NCI-H1048 (cell line): ENCODE data around the gene NPTX1.

Experiments
- DNase-seq: peaks from one replicate; lab custom pipeline; 2025; lab: John Stamatoyannopoulos, UW

NPTX1 gene

DNA sequence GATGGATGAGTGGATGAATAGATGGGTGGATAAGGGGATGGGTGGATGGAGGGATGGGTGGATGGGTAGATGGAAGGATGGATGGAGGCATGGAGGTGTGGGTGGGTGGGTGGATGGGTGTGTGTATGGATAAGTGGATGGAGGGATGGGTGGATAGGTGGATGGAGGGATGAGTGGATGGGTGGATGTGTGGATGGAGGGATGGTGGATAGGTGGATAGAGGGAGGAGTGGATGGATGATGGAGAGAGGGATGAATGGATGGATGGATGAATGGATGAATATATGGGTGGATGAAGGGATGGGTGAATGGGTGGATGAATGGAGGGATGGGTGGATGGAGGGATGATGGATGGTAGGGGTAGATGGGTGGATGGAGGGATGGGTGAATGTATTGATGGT, 27.5 kb upstream of the NPTX1 start:
- no peak for DNase-seq

DNA sequence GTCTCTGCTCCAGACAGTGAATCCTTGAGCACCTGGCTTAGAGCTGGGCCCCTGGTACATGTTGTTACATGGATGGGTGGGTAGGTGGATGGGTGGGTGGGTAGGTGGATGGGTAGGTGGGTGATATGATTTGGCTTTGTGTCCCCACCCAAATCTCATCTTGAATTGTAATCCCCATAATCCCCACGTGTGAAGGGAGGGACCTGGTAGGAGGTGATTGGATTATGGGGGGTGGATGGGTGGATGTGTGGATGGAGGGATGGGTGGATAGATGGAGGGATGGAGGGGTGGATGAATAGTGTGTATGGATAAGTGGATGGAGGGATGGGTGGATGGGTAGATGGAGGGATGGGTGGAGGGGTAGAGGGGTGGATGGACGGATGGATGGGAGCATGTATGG, 26.6 kb upstream of the NPTX1 start:
- DNase-seq, result no peak

- DNase-seq, result no peak
Measured at GRCh38 chr17:80502578-80502877, 26.1 kb upstream of the NPTX1 start.

GRCh38 chr17:80501741-80502577, 25.6 kb upstream of the NPTX1 start:
- DNase-seq, result no peak

- no peak for DNase-seq
Measured at GRCh38 chr17:80499961-80500665, 23.7 kb upstream of the NPTX1 start.

GRCh38 chr17:80499560-80499959, 23.2 kb upstream of the NPTX1 start:
- no peak for DNase-seq

DNA sequence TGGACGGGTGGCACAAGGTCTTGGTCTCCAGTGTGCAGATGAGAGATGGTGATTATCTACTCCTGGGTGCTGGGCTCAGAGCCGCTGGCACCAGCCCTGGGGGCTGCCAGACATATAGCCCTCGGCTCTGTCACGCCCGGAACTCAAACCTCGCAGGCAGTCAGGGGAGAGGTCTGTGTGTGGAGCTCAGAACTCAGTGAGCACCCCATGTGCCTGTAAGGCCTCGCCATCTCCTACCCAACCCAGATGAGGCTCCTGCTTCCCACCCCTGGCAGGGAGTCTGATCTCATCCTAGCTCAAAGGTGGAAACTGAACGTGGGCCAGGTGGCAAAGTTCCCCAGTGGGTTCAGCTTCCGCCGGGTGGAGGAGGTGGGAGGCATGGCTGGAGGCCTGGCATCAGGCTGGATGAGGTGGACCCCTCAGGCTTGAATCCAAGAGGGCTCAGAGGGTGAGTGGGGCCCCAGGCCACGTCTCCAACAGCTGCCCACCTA, 22.6 kb upstream of the NPTX1 start:
- DNase-seq, result no peak

DNA sequence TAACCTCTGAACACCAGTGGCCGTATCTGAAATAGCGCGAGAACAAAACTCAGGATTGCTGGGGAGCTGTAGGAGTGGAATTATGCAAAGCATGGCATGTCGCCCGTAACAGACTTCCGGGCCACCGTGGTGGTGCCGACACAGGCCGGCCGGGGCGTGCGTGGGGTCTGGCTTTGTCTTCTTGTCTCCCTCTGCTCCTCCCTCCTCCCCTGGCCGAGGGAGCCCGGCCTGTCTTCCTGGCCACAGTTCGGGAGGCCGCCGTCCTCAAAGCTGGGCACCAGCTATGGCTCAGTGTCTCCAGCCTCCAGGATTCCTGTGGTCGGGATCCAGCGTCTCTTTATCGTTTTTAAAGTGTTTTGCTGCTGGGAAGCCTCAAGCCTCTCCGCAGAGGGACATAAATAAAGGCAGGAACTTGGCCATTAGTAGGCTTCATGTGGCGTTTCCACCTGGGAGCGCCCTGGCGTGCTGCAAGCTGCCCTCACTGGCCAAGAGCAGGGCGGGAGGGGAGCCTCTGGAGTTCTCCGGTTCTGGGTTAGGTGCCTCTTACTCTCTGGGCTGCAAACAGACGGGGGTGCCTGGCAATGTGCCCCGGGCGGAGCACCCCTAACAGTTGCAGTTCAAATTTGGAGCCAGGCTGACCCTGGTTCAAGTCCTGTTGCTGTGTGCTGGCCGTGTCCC, 22.0 kb upstream of the NPTX1 start:
- no peak for DNase-seq

DNA sequence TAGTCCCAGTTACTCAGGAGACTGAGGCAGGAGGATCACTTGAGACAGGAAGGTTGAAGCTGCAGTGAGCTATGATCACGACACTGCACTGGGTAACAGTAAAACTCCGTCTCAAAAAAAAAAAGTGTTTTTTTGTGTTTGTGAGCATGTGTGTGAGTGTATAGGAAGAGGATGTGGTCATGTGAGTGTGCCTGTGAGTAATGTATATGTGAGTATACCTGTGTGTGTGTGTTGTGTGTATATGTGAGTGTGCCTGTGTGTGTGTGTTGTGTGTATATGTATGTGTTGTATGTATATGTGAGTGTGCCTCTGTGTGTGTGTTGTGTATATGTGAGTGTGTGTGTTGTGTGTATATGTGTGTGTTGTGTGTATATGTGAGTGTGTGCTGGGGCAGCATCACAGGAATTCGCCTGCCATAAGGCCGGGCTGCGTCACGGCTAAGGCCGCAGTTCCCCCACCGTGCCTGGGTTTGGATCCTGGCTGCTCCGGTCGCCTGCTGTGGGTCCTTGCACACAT, 21.4 kb upstream of the NPTX1 start:
- no peak for DNase-seq

DNA sequence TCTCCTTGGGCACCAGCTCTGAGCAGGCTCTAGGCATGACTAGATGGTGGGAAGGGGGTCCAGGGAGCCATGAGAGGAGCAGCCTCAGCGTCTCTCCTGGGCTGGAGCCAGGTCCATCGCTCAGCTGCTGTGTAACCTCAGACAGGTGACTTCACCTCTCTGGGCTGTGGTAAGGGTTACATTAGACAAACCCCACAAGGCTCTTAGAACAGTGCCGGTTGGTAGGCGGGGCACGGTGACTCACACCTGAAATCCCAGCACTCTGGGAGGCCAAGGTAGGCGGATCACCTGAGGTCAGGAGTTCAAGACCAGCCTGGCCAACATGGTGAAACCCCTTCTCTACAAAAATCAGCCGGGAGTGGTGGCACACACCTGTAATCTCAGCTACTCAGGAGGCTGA, 18.1 kb upstream of the NPTX1 start:
- DNase-seq, result no peak

- no peak for DNase-seq
Measured at GRCh38 chr17:80492343-80493136, 16.1 kb upstream of the NPTX1 start.

- DNase-seq, result no peak
Measured at GRCh38 chr17:80491478-80492342, 15.3 kb upstream of the NPTX1 start.

DNA sequence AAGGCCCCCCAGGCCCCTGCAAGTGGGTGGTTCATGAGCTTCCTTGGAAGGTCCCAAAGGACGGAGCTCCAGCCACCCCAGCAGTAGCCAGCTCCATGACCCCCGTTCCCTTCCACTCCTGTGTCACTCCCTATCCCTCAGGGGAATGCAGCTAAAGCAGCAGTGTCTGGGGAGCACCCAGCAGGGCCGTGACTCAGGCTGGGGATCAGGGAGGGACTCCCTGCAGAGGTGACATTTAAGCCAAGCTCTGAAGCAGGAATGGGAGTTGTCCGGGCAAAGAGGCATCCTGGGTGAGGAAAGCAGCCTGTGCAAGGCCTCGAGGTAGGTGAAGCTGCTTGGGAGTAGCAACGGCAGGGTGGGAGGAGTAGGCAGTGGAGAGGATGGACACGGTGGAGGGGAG, 11.1 kb upstream of the NPTX1 start:
- no peak for DNase-seq

- DNase-seq, result no peak
Measured at GRCh38 chr17:80486692-80487091, 10.3 kb upstream of the NPTX1 start.

DNA sequence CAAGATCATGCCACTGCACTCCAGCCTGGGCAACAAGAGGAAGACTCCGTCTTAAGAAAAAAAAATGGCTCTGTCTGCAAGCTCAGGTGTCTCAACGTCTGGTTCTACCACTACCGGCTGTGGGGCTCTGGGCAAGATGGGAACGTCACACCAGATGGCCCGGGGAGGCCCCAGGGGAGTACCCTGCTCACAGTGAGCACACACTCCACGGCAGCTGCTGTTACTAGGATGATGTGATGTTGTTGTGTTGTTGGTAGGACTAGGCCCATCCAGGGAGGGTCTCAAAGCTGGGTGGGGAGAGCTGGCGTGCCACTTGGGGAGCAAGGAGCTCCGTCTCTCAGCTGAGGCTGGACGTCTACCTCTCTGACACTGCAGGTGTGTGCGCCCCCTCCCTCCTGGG, 9.4 kb upstream of the NPTX1 start:
- no peak for DNase-seq

DNA sequence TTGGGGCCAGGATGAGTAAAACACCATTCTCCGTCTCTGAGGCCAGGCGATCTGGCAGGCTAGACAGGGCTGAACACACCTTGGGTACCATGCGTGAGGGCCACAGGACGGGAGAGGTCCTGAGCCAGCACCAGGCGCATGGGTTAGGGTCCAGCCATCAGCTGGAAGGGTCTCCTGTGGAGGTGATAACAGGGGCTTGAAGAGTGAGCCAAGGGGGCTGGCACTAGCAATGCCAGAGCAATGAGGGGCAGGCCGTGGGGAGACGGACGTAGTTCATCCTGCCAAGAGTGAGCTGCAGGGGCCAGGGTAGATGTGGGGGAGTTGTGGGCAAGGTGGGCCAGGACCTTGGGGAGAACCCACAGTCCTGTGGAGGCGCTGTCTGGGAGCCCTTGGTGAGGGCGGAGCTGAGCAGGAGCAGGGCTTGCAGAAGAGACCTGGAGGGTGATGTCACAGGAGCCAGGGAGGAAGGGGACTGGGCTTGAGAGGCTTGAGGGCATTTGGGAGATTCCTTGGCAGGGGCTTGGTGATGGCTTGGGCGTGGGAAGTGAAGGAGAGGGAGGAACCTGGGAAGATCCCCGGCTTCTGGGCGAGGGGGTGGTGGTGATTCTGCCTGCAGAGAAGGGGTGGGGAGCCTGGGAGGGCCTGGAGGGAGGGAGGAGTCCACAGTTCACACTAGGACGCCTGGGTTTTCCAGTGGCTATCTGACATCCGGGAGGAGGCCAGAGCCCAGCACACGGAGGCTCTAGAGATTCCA, 6.3 kb upstream of the NPTX1 start:
- no peak for DNase-seq

DNA sequence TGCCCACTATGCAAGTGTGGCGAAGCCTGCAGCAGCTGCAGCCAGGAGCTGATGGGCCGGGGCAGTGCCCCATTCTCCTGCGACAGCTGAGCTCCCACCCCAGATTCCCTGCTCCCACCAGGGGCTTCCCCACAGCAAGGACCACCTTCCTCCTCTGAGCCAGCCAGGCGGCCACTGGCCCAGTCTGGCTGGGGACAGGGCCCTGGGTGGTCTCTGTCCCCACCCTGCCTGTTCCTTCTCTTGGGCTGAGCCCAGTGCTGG, 5.6 kb upstream of the NPTX1 start:
- no peak for DNase-seq

DNA sequence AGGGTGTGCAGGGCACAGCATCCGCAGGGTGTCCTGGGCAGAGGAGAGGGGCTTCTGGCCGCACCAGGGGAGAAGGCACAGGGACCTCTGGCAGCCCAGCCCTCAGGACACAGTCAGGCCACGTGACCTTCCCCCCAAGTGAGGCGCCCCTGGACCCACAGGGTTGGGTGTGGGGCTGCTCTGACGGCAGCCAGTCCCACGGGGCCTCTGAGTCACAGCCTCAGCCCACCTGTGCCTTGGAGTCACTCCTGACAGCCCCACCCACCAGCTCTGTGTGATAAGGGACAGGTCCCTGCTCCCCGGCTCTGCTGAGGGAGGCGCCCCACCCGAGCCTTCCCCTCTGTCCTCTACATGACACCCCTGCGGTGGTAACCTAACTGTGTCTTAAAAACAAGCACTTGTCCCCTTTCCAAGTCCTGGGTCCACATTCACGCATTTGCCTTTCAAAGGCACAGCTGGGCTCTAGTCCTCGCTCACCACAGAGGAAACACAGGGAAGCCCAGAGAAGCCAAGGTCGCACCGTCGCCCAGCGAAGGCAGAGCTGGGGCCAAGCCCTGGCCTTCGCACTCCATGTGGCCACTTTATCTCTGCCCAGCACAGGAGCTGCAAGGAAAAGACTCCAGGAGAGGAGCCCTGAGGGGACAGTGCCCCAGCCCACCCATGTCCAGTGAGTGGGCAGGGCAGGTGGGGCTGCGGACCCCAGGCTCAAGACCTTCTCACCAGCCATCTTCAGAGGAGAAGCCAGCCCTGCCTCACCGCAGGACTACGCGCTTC, 5.1 kb upstream of the NPTX1 start:
- DNase-seq, result no peak

GRCh38 chr17:80480248-80480647, 3.8 kb upstream of the NPTX1 start:
- DNase-seq, result no peak

DNA sequence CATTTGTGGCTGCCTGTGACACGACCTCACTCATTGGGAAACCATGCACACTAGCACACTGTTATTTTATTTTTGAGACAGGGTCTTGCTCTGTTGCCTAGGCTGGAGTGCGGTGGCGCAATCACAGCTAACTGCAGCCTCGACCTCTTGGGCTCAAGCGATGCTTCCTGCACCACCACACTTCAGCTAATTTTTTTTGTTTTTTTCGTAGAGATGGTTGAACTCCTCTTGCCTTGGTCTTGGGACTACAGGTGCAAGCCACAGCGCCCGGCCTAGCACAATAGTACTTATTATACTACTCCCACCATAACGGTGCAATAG, 2.8 kb upstream of the NPTX1 start:
- no peak for DNase-seq
